Progenitor cell of endocrine pancreas (in vitro differentiated cells): ENCODE measurements around the gene BACH2. TPM values are rescaled to one million over a fixed set of nuclear protein-coding genes. Genes with fewer than 3 reads are reported as not detected.

Experiments
- DNase-seq: peaks from one replicate; pipeline ENCODE4 v3.0.0; 2021; ENCODE audit warnings: low spot score; ENCODE audit not compliant: unreplicated experiment
- H3K27ac Mint-ChIP-seq: 2 replicates; pipeline ENCODE4 v1.8.0; 2021; ENCODE audit warnings: mild to moderate bottlenecking, moderate library complexity, mixed read lengths
- H3K27me3 Mint-ChIP-seq: 2 replicates; pipeline ENCODE4 v1.8.0; 2021; ENCODE audit warnings: mixed read lengths
- H3K36me3 Mint-ChIP-seq: 2 replicates; pipeline ENCODE4 v1.8.0; 2022; ENCODE audit warnings: mixed read lengths; ENCODE audit not compliant: insufficient read depth
- H3K4me1 Mint-ChIP-seq: 2 replicates; pipeline ENCODE4 v1.8.0; 2021; ENCODE audit warnings: low read depth, mixed read lengths
- H3K4me3 Mint-ChIP-seq: 2 replicates; pipeline ENCODE4 v1.8.0; 2021; ENCODE audit warnings: low read depth, mild to moderate bottlenecking, moderate library complexity, mixed read lengths
- H3K9me3 Mint-ChIP-seq: 2 replicates; pipeline ENCODE4 v1.8.0; 2021; ENCODE audit warnings: low read depth, mixed read lengths
- CTCF ChIP-seq: fragments of 200-600 bp; sonication (generic); IDR thresholded peaks from one replicate; pipeline ENCODE4 v1.5.0; 2021; ENCODE audit warnings: antibody characterized with exemption, mild to moderate bottlenecking; ENCODE audit not compliant: unreplicated experiment
- total RNA-seq: library from RNA; stranded (reverse); gene quantifications from 2 replicates; pipeline ENCODE4 v1.2.1, GENCODE V29; 2021

Gene BACH2
- total RNA-seq, 1 donor from 2014 or later, result 11.2 TPM

GRCh38 chr6:89999154-89999553, 297.5 kb downstream of the BACH2 start:
- no peaks in the 10 kb centered on the region for H3K27me3 Mint-ChIP-seq
- no peaks in the 10 kb centered on the region for H3K4me1 Mint-ChIP-seq
- no peaks in the 10 kb centered on the region for H3K36me3 Mint-ChIP-seq
- no peak for DNase-seq
- H3K4me3 Mint-ChIP-seq, result no peak overlapping the region
- H3K9me3 Mint-ChIP-seq, result no peaks in the 10 kb centered on the region
- no peak for TF ChIP-seq CTCF
- no peak overlapping the region for H3K27ac Mint-ChIP-seq

GRCh38 chr6:89997456-89998445, 298.9 kb downstream of the BACH2 start:
- Mint-ChIP-seq H3K4me3 (no peak overlapping the region), H3K27me3 (no peaks in the 10 kb centered on the region), H3K36me3 (no peaks in the 10 kb centered on the region), H3K4me1 (no peaks in the 10 kb centered on the region), H3K9me3 (no peaks in the 10 kb centered on the region), H3K27ac (no peak overlapping the region)
- DNase-seq, result no peak
- no peak for TF ChIP-seq CTCF

- no peaks in the 10 kb centered on the region for H3K36me3 Mint-ChIP-seq
- no peaks in the 10 kb centered on the region for H3K4me1 Mint-ChIP-seq
- no peak overlapping the region for H3K27ac Mint-ChIP-seq
- H3K9me3 Mint-ChIP-seq, result no peaks in the 10 kb centered on the region
- DNase-seq, result no peak
- H3K27me3 Mint-ChIP-seq, result no peaks in the 10 kb centered on the region
- TF ChIP-seq CTCF, result no peak
- no peak overlapping the region for H3K4me3 Mint-ChIP-seq
Observed at GRCh38 chr6:89993411-89993810, 303.2 kb downstream of the BACH2 start.

GRCh38 chr6:89992818-89993217, 303.8 kb downstream of the BACH2 start:
- DNase-seq, result no peak
- no peak for TF ChIP-seq CTCF
- no peak overlapping the region for H3K27ac Mint-ChIP-seq
- no peak overlapping the region for H3K4me3 Mint-ChIP-seq
- H3K27me3 Mint-ChIP-seq, result no peaks in the 10 kb centered on the region
- peaks cover 1% of the 10 kb centered on the region for H3K4me1 Mint-ChIP-seq
- no peaks in the 10 kb centered on the region for H3K36me3 Mint-ChIP-seq
- H3K9me3 Mint-ChIP-seq, result no peaks in the 10 kb centered on the region

- no peaks in the 10 kb centered on the region for H3K27me3 Mint-ChIP-seq
- H3K9me3 Mint-ChIP-seq, result no peaks in the 10 kb centered on the region
- no peak overlapping the region for H3K4me3 Mint-ChIP-seq
- TF ChIP-seq CTCF, result no peak
- H3K27ac Mint-ChIP-seq, result no peak overlapping the region
- peaks cover 12% of the 10 kb centered on the region for H3K4me1 Mint-ChIP-seq
- H3K36me3 Mint-ChIP-seq, result no peaks in the 10 kb centered on the region
- no peak for DNase-seq
Observed at GRCh38 chr6:89989742-89990141, 306.9 kb downstream of the BACH2 start.
